ENCODE data around the gene TMEM144. TPM values are rescaled to one million over a fixed set of nuclear protein-coding genes. Genes with fewer than 3 reads are reported as not detected.
"Not testable (repeated sequence)": the region's sequence is repeated elsewhere in the genome, so short reads cannot be mapped to it uniquely, and the experiment has no call there.

The TMEM144 gene
- polyA plus RNA-seq, 1 donor, result 7.8 TPM

DNA sequence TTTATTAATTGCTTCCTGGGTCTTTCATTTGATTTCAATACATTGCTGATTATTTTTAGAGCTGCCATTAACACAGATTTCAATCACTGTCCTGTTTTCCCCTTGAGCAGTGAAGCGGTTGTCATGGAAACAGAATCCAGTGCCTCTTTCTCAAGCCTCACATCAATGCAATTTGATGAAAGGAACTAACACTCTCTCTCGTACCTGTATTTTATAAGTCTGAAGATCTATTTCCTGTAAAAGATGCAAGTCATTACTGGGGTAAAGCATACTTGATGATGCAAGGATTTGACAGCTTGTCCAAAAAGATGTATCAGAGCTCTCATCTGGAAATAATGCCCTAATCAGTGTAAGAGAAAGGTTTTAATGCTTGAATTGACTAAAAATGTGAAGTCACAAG, 19.6 kb upstream of the TMEM144 start:
- DNase-seq, result no peak

DNA sequence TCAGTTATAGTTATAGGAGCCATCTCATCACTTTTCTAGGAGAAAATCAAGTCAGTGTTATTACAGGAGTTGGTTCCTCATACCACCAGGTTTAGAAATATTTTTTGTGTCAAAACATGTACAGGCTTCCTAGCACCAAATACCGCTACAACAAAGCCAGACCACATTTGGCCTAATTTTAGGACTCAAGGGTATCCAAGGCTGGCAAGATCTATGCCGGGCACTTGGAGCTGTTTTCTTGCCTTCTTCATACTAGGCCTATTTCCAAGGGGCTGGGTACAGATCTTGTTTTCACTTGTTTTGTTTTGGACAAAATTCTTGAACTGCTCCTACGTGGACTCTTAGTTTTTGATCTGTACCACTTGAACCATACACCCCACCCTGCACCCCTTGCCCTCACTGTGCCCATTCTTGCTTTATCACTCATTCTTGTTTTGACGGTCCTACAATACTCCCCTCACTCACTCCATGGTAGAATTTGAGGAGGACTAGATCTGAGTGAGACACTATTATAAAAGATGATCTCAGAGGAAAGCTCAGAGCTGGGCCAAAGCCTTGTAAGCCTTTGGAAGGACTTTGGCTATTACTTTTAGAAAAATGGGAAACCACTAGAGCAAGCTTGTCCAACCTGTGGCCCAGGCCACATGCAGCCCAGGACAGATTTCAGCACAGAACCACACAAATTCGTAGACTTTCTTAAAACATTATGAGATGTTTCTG, 17.7 kb upstream of the TMEM144 start:
- DNase-seq, result no peak

DNA sequence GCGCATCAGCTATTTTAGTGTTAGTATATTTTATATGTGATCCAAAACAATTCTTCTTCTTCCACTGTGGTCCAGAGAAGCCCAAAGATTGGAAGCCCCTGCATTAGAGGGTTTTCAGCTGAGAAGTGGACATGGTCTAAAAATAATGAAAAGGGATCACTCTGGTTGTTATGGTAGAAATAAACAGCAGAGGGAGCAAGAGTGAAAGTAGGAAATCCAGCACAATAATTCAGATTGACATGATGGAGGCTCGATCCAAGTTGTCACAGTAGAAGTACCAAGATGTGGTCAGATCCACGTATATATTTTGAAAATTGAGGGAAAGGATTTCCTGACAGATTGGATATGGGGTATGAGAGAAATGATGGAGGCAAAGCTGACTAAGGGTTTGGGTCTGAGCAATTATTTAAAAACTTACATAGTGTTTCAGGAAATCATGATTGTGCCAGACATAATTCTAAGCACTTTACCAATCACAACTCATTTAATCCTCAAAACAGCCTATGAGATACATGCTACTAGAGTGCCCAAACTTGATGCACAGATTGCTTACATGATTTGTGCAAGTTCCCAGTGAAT, 17.0 kb upstream of the TMEM144 start:
- no peak for DNase-seq

DNA sequence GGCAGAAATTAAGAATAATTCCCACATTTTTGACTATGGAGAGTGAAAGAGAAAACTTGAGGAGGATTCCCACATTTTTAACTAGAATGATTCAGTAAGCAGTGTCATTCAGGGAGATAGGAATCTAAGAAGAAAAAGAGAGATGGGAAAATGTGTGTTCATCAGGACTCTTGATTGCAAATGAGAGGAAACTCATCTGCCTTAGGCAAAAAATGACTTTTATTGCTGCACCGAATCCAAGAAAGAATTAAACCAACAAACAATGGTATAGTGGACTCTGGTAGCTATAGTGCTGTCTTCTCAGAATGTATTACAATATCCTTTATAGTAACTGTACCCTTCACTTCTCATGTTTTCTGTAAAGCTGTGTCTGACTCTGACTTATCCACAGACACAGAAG, 15.0 kb upstream of the TMEM144 start:
- DNase-seq, result no peak

DNA sequence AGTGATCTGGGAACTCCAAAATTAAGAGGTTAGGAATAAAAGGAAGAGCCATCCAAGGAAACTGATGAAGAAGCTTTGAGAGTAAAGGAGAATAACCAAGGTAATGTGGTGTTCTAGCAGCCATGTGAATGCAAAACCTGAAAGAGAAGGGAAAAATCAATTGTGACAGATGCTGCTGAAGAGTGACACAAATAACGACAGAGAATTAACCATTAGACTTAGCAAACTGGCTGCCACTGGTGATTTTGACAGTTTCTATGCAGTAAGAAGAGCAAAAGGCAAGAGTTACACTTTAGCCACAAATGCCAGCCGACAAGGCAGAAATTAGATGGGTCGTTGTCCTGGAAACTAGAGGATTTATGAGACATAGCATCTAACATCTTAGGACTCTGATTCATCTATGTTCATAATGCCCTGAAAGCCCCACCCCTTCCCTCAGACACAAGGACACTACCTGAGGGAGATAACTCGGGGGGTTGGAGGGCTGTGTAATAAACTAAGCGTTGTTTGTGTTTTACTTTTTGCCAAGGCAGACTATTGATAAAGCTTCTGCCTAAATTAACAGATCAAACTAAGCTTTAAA, 13.0 kb upstream of the TMEM144 start:
- no peak for DNase-seq

DNA sequence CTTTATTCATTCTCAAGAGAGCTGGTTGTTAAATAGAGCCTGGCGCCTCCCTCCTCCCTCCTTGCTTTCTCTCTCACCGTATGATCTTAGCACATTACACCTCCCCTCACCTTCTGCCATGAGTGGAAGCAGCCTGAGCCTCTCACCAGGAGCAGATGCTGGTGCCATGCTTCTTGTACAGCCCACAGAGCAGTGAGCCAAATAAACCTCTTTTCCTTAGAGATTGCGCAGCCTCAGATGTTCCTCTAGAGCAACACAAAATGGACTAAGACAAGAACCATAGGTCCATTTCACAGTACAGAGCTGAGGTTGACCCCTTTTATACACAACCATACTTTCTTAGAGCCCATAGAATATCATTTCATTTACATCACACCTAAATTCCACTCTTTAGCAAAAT, 10.1 kb upstream of the TMEM144 start:
- no peak for DNase-seq

DNA sequence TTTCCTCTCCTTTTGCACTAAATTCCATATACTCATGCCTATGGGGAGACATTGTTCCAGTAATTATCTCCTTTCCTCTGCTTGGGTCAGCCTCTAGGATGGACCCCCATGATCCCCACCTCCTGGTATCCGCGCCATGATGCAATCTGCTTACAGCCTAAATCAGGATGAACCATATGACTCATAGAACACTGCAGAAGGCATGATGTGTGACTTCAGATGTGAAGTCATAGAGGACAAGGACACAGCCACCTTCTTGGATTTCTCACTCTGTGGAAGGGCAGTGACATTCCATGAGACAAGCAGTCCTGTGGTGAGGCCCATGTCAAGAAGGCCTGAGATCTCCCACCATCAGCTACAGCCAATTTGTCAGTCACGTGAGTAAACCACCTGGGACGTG, 9.0 kb upstream of the TMEM144 start:
- DNase-seq, result no peak

DNA sequence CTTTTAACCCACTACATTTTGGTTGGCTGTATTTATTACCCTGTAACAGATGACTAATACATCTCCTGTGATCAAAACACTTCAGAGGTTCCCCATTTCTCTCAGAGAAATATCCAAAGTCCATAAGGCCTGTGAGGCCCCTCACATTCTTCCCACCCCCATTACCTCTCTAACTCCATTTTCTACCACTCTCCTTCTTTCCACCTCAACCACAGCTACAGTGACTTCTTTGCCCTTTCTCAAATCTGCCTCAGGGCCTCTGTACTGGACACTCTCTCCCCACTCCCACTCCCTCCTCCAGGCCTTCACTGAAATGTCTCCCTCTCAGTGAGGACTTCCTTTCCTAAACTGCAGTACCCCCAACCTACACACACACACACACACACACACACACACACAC, 8.4 kb upstream of the TMEM144 start:
- no peak for DNase-seq

DNA sequence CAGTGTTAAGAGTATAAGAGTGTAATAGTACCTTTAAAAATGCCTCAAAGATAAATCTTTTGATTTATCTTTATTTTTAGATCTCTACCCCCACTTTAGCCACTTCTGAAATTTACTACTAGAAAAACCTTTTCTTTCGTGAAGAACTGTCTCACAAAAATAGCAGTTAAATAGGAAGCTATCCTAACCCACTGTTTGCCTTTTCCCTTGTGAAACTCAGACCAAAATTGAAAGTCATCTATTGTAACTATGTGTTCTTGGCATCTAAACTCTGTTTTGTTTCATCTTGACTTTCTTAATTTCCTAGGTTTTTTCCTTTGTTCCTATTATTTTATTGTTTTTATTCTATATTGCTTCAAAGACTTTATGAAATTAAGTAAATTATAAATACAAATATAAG, 7.8 kb upstream of the TMEM144 start:
- DNase-seq, result no peak

DNA sequence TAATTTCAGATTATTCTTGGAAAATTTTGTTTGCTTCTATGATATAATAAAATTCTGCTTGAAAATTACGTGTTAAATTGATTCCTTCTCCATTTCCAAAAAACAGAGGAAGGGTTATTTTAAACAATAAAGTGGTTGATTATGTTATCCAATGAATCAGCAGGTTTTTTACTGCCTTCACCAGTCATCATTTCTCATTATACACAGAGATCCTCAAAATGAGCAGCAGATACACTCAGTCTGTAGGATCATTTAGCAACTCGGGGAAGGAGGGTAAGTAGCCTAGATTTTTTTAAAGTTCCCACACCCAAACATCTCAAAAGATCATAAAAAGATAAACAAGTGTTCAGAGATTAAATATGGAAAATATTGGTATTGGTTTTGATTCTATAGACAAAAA, 6.8 kb upstream of the TMEM144 start:
- no peak for DNase-seq

DNA sequence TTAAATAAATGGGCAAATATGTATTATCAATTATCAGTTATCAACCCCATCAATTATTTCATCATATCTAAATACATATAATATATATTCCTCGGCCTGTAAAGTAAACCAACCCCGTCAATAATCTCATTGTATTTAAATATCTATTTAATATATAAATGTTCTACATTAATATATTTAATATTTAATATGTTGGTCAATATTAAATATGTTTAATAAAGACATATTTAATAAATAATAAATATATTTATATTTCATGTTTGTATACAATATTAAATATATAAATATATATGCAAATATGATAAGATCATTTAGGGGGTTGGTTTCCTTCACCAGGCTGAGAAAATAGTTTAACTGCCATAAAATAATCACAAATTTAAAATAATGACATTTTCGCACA, 6.4 kb upstream of the TMEM144 start:
- no peak for DNase-seq

DNA sequence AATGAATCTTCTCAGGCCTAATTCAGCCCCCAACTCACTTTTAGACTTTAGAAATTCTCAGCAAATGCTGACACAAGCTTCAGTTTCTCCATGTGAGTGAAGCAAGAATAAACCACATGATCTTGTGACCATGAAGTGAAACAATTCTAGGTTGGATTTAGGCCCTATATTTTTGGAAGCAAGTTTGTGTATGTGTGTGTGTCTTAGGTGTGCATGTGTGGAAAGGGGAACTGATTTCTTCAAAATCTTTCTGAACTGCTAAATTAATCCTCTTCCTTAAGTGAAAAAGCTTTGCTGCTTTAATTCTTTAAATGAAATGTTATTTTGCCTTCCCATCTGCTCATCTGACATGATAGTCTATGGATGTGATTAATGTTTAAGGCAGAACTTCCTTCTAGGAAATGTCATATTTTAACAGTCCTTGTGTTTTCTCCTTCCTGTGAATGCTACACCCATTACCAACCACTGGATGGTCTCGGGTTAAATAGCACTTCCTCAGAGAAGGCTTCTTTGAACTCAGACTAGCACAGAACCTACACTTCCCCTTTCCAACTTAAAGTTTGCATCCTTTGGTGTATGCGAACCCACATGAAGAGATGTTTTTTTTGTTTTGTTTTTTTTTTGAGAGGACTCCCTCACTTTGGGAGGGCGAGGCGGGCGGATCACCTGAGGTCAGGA, 1.2 kb upstream of the TMEM144 start:
- no peak for DNase-seq

DNA sequence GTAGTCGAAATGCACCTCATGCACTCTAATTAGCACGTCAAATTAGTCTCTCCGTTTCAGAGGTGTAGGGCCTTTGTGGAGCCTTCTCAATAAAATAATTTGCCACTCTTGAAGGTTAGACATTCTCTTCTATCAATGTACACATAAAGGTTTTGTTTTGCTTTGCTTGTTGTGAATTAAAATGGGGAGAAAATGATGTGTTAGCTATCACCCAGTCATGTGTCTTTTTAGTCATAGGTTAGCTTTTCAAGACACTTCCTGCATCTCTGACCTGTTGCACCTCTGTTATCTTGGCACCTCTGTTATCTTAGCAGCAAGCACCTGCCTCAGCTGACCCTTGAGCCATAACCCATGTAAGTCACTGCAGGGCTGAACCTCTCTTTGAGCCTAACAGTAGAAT, 936 bp downstream of the TMEM144 start:
- no peak for DNase-seq

DNA sequence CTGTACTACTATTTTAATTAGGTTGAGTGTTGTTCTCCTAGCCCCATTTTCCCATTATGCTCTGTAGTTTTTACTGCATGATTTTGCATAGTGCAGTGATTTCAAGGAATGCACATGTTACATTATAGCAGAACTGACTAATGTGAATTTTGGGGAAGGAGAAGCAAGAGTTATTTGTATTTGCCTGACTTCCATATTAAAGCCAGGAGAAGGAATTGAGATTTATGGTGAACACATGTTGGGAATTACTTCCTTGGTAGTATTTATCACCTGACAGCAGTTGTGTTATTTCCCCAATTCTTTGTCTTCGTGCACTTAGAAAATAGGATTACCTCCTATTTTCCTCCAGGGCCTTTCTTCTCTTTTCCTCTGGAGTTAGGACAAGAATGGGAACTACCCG, 3.2 kb downstream of the TMEM144 start:
- DNase-seq, result no peak

DNA sequence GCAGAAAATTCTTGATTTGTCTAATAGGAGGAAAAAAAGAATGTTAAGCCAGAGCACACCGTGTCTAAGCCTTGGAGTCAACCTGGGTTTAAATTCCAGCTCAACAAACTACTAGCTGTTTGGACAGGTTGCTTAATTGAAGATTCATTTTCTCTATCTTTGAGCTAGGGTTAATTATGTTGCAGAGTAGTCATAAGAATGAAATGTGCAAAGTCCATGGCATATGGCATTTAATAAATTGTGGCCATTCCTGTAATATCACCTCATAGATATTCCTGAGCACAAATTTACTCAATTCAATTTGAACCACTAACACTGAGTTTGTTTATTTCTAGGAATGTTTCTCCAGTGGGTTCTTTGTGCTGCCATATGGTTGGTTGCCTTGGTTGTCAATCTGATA, 4.6 kb downstream of the TMEM144 start:
- DNase-seq, result no peak

DNA sequence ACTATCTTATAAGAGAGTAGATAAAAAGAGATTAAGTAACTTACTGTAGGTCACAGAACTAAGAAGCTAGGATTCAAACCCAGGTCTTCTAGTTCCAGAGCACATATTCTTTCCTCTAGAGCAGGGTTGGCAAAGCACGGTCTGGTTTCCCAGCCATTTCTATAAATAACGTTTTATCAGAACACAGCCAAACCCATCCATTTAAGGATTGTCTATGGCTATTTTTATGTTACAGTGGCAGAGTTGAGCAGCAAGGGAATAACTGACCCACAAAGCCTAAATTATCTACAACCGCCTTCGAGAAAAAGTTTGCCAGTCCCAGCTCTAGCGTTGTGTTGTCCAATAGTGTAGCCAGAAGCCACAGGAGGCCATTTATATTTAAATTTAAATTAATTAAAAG, 7.5 kb downstream of the TMEM144 start:
- DNase-seq, result no peak

DNA sequence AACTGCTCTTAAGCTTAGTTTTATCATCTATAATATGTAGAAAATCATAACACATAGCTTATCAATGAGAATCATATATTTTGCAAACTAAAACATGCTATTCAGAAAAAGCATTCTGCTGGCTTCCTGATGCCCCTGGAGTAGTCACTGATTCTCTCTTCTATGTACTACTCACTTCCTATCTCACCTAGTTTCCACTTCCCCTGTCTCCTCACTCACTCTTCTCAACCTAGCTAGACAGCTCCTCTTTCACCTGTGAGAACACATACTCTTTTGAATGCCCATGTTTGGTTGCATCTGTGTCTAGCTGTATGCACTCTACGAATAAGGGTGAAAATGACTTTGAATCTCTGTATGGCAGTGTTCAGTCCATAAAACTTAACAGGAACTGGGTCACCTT, 9.3 kb downstream of the TMEM144 start:
- no peak for DNase-seq

DNA sequence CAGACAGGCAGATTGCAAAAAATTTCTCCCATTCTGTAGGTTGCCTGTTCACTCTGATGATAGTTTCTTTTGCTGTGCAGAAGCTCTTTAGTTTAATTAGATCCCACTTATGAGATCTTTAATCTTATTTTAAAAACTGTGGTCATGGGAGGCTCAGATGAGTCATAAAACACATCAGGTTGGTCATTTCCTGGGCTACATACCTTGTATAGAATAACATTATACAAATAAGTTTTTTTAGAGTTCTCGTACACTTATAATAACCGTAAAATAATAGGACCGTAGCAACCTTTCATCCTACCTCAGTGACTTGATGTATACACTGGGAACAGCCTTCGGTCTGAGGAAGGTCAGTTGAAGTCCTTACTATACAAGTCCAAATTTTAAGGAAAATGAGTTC, 14.0 kb downstream of the TMEM144 start:
- not testable (repeated sequence) for DNase-seq

DNA sequence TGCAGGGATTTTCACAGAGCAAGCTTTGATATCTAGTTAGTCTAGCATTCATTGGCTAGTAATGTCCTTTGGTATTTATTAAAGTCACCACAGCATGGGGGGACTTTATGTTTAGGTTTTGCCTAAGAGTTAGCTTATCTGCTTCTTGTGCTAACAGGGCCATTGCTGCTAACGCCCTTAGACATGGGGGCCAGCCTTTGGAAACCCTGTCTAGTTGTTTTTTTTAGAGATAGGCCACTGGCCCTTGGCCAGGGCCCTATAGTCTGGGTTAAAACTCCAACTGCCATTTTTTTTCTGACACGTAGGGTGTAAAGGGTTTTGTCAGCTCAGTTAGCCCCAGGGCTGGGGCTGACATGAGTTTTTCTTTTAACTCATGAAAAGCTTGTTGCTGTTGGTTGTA, 14.7 kb downstream of the TMEM144 start:
- DNase-seq, result not testable (repeated sequence)

DNA sequence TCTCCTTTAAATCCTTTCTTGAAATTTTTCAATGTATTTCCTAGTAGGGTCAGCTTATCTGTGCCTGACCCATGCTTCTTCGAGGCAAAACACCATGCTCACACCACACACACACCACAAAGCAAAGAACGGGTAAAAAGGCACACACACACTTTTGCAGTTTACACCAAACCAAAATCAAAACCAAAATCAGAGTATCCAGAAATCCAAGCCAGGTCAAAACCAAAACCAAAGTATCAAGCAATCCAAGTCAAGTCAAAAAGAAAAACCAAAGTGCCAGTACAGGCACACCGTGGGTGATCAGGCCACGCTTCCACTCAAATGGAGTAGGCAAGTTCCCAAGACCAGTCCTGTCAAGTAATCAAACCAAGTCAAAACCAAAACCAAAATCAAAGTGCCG, 17.6 kb downstream of the TMEM144 start:
- not testable (repeated sequence) for DNase-seq

DNA sequence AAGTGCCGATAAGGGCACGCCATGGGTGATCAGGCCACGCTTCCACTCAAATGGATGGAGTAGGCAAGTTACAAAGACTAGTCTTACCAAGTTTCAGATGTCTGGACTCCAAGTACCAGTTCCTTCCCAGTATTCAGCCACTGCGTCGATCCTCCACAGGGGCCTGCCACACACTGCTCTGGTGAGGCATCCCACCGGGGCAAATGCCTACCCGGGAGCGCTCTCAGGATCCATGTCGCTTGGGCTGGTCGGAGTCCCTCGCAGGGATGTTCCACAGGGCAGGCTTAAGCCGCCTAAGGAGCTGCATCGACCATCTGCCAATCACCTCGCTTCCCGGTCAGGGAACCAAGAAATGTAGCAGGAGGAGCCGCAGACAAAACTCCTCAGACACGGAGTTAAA, 18.1 kb downstream of the TMEM144 start:
- DNase-seq, result not testable (repeated sequence)

DNA sequence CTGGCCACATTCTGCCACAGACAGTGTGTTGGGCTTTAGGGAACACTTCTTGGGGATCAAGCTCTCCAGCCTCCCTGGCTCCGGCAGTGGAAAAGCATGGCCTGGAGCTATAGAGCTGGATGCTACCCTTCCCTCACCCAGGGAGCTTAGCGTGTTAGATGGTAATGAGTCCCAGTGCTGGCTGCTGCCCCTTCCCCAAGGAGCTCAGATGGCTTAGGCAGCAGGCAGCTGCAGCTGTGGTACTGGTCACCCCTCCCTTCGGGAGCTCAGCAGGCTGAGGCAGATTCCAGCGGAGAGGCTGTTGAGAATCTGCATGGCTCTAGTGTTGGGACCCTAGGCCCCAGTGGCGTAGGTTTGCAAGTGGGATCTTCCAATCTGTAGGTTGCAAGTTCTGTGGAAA, 19.5 kb downstream of the TMEM144 start:
- DNase-seq, result no peak

DNA sequence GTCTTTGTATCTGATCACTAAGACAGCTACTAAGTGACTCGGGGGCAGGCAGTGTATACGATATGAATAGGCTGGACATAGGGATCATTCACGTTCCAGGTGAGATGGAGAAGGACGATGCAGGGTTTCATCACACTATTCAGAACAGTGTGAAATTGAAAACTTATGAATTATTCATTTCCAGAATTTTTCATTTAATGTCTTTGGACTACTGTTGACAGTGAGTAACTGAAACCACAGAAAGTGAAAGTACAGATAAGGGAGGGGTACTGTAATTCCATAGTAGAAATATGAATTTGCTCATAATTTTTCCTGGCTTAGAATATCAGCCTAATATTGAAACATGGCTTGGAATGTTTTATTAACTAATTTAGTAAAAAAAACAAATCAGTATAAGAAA, 24.4 kb downstream of the TMEM144 start:
- DNase-seq, result no peak
